Measurements from ENCODE around the gene RMDN2.

RMDN2 gene

DNA sequence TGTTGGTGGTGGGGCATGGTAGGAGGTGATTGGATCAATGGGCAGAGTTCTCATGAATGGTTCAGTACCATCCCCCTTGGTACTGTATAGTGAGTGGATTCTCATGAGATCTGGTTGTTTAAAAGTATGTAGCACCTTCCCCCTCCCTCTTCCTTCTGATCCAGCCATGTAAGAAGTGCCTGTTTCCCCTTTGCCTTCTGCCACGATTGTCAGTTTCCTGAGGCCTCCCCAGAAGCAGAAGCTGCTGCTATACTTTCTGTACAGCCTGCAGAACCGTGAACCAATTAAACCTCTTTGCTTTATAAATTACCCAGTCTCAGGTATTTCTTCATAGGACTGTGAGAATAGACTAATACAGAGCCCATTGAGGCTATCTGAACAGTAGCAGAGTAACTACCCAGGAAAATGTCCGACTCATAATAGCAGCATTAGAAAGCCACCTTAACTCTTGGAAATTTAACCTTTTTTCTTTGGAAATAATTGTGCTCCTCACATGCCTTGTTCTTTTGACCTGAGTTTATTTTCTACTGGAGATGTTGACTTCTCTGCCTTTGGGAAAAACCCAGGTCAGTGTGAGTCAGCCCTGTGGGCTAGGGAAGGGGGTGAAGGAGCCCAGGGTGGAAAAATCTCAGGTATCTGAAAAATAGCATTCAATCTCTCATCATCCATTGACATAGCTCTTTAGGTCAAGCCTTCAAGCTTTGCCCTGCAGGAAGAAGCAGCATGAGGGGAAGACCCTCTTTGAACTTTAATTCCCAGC lies 132.7 kb downstream of the RMDN2 start:
- no peak for DNase-seq

DNA sequence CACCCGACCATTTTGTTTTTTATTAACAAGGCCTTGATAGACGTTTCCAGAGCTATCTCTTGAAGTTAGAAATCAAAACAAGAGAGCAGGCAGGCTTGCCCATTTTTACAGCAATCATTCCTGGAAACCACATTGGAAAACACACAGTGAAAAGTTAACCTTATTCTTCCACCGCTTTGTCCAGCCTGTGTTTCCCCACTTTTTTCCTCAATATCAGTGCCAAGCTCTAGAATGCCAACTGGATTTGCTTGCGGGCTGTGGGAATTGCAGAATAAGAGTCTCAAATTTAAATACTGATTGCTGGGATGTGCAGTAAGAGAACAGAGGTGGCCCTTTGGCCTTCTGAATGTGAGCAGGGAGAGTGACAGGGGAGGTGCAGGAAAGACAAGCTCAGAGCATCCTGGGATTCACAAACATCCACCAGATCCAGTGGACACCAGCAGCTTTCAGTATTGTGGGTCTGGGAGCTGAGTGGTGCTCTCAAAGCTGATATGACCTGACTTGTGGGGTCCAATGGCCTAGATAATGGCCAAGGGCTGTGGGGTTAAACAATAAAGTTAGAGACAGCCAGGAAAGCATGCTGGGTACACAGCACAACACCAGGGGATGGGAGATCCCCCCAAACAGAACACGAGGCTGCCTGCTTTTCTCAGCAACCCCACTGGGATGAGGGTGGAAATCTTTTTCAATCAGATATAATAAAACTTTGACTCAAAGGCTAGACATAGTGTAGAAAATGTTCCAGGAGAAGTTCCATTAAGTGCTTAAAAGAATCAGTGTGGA lies 135.3 kb downstream of the RMDN2 start:
- no peak for DNase-seq

DNA sequence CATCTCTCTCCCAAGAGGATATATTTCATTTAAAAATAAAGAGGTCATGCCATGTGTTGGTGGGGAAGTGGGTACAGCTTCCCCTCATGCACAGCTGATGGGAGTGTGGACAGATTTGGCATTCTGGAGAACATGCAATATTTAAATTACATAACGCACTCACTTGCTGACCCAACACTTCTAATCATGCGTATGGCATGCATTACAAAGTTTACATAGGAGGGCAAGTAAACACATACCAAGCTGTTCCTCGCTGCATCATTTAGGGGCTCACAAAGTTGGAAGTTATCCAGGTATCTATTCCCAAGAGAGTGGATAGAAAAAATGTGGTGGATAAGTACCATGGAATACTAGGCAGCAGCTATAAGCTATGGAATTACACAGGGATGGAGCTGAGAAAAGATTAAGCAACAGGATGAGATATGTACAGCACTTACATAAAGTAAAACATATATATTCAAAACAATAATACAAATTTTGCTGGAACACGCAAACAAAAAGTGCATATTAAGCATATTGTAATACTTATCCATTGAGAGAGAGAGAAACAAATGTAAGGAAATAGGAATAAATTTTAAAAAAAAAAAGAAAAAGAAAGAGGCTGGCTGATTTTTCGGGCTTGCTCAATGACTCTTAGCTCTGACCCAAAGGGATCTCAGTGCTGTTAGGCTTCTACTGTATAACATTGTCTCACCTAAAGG lies 139.9 kb downstream of the RMDN2 start:
- DNase-seq: no peak

DNA sequence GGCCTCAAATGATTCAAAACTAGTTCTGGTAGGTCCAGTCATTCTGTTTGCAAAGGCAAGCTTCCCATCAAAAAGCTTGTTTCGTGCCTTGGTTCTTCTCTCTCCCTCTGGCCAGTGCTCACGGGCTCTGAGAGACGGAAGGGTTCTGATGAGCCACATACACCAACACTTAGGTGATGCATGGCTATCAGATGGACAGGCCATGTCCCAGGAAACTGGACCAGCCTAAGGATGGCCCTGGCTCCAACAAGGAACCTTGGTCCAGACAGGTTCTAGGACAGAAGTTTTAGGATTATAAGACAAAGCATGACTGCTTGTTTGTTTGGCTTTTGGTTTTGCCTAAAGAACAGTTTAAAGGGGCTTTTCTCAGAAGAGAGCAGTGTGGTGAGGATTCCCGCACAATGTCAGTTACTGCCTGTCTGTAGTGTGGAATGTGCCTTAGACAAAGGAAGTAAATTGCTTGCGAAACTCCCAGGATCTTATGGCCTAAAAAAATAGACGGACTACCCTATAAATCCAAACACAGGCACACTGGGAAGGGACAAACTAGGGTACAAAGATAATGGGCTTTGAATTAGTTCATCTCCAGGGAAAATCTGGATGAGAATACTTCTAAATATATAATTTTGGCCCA lies 140.5 kb downstream of the RMDN2 start:
- no peak for DNase-seq

DNA sequence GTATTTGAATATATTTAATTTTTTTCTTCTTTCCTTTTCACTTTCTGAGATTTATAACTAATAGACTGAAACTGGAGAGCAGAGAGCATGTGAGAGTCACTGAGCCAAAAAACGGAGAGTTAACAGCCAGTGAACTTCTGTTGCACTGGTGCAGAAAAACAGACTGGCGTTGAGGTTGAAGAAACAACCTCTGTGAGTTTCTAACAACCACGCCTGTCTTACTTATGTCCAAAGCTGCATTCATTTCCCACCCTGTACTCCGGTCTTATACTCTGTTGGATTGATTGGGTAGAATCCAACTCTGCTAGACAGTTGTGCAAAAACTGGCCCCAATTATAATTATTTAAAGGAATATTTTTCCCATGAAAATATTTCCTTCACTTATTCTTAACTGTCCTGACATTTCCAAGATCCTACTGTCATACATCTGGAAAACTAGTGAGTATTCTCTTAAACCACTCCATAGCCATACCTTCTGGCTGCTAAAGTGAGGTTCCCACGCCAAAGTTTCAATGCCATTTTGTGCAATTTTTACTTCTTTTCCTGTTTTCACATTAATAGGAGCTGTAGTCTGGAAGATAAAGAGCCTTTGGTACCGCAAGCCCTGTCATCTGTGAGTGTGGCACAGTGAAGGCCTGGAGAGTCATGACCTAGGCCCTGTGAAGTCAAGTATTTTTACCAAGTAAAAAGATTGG lies 141.5 kb downstream of the RMDN2 start:
- DNase-seq: no peak
